HG03135 (cell line): ENCODE data around the gene CDH12.
"Not testable (repeated sequence)": the region's sequence is repeated elsewhere in the genome, so short reads cannot be mapped to it uniquely, and the experiment has no call there.

Experiments
- ATAC-seq: cut with Tn5 transposase; IDR thresholded peaks from one replicate; pipeline ENCODE4 v1.9.1; 2021; ENCODE audit warnings: mild to moderate bottlenecking, moderate library complexity; ENCODE audit not compliant: unreplicated experiment

The CDH12 gene

DNA sequence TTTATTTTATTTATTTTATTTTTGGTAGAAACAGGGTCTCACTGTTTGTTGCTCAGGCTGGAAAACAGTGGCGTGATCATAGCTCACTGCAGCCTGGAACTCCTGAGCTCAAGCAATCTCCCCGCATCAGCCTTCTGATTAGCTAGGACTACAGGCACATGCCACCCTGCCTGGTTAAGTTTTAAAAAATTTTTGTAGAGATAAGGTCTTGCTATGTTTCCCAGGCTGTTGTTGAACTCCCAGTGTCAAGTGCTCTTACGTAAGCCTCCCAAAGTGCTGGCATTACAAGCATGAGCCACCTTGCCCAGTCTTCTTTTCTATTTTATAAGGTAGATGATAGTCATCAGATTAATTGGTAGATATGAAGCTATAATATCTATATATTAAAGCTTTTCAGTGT, 382.7 kb downstream of the CDH12 start:
- ATAC-seq: no peak

DNA sequence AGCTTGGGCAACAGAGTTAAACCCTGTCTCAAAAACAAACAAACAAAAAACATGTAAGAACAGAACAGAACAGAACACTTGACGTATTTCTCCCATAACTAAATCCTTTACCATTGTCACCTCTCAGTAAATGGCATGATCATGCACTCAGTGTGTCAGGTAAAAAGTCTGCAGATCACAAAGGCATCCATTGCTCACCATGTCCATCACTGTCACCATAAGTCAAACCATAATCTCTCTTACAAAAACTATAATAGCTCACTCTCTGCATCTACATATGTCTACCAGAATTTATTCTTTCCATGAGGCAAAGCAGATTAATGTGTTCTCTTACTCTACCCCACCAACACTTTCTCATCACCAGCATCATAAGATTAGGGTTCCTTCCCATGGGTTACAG, 387.5 kb downstream of the CDH12 start:
- no peak for ATAC-seq

DNA sequence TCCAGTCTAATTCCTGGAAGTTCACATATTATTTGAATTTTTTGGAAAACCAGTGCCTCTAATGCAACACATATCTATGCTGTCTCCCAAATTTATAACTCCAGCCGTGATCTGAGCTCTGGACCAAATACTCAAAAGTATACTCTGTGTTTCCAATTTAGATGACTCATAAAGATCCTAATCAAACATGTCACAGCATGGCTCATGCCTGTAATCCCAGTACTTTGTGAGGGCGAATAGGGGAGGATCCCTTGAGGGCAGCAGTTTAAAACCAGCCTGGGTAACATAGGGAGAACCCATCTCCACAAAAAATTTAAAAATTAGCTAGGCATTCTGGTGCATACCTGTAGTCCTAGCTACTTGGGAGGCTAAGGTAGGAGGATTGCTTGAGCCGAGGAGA, 388.0 kb downstream of the CDH12 start:
- ATAC-seq: no peak

DNA sequence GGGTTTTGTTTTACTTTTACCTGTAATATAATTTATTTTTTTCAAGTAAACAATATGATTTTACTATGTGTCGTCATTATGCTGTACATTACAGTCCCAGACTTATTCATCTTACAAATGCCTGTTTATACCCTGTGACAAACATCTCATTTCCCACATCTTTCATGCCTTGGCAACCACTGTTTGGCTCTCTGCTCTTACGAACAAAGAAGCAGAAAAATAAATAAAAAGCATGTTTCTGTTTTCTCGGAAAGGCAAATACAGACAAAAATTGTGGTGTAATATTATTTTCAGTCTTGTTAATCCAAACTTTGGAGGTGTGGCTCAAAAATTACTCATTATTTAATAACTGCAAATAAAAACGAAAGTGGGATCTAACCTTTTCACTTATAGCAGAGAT, 393.0 kb downstream of the CDH12 start:
- no peak for ATAC-seq

DNA sequence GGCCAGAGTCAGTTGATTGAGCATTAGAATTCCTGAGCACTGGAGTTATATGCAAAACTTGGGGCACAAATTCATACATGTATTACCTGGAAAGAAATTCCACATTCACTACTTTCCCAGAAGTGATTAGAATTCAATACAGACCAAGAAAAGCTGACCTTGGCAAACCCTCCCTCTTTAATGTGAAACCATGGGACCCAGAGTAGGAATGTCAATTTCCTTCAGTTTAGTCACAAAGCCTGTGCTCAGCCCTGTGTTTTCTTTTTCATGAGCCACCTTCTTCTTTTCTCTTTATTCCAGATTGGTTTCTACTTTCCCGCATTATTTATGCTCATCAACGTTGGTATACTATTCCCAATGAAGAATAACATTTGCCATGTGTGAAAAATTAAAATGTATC, 420.2 kb downstream of the CDH12 start:
- ATAC-seq: no peak

DNA sequence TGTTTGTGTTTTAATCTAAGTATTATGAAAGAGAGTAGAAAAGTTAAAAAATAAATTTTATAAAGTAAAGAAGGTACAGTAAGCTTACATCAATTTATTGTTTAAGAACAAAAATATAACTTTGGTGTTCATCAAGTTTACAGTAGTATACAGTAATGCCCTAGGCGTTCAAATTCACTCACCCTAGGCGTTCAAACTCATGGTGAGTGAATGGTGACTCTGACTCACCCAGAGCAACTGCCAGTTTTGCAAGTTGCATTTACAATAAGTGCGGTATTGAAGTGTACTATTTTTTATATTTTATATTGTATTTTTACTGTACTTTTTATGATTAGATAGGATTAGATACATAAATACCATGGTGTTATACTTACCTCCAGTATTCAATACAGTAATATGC, 421.3 kb downstream of the CDH12 start:
- no peak for ATAC-seq

DNA sequence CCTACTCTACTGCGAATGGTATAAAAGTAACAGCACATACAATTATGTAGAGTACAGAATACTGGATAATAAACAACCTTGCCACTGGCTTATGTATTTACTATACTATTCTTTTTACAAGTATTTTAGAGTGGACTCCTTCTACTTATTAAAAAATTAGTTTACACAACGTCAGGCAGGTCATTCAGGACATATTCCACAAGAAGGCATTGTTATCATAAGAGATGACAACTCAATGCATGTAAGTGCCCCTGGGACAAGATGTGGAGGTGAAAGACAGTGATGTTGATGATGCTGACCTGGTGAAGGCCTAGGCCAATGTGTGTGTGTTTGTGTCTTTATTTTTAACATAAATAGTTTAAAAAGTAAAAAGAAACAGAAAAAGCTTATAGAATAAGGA, 421.7 kb downstream of the CDH12 start:
- ATAC-seq: no peak

DNA sequence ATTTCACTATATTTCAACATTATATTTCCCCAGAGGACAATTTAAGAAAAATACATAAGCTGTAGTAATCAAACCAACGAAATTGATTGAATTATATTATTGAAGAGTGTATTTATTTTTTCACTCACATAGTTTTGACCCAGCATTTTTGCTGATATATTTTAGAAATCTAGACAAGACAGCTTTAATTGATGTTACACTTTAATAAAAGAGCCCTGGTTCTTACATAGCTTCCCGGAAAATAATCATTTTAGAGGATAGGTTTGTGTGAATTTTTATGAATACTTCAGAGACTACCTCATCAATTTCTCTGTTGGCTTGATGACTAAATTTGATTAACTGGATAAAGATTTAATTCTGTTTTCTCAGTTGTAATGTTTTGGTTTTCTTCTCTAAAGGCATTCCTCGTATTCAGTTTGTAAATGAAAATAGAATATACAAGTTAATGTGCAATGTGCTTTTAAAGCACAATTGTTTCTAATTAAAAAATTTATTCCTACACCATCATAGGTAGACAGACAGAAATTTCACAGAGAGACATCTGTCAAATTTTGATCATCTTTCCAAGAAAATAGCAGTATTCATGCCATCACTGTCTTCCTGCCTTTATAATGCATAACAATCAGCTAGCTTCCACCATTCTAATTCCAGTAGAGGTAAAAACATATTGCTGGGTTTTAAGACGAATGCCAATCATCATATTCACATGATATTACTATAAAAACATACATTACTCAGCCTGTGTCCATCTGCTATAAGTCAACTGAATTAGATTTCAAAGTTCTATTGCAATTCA, 441.4 kb downstream of the CDH12 start:
- no peak for ATAC-seq

DNA sequence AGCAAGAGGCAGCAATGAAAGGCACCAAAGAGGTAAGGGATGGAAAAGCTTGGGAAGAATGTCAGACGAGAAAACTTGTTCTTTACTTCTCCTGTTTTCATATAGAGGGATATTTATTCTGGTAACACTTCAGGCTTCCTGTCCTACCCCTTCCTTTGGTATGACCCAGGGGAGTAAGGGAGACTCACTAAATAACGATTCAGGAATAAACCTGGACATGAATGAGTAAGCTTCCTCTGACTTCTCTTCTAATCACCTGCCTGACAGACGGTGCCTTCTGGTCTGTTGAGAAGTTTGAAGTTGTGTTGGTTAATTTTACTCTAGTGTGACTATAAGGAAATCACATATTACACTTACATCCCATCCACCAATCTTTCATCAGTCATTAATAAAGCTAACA, 461.2 kb downstream of the CDH12 start:
- no peak for ATAC-seq

DNA sequence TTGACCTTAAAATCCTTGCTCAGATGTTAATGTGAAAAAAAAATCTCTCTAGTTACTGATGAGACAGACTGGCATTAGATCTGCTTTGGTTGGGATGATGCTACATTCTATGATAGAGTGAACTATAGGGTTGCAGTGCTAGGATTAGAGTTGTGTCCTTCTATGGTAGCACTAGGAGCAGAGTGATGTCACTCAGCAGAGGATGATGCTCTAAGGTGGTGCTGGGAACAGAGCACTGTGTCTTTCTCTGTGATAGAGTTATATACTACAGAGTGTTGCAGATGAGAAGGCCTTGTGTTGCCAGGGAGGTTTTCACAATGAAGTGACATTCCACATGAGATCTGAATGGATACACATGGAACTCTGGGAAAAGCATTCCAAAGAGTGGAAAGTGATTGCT, 462.3 kb downstream of the CDH12 start:
- ATAC-seq: no peak

DNA sequence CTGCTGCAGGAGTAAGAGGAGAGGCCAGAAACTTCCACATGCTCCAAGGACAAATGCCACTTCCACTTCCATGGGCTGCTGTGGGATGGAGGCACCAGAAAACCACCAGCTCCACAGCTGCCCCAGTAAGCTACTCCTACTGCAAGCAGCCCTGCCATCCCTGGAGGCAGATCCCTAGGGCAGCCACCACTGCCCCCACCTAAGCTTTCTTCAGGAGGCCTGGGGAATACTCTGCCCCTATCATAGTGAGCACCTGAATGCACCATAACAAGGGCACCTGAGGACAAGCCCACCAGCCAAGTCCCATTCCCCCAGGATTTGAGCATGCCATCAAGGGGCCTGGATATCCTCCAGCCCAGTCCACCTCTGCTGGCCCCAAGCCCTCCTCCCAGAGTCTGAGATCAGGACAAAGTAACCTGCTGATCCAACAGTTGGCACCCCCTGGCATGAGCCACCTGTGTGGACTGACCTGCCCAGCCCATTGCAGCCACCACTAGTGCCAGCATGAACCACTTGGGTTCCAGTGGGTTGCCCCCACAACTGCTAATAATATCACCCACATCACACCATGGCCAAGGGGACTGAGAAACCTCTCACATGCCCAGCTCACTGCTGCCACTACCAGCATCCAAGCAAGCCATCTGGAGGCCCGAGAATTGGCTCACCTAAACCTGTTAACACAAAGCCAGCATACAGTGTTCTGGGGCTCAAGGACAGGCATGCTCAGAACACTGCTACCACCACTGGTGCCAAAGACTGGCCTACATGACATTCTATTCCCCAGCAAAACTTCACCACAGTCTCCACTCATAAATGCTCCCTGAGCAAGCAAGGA, 480.1 kb downstream of the CDH12 start:
- ATAC-seq: no peak

DNA sequence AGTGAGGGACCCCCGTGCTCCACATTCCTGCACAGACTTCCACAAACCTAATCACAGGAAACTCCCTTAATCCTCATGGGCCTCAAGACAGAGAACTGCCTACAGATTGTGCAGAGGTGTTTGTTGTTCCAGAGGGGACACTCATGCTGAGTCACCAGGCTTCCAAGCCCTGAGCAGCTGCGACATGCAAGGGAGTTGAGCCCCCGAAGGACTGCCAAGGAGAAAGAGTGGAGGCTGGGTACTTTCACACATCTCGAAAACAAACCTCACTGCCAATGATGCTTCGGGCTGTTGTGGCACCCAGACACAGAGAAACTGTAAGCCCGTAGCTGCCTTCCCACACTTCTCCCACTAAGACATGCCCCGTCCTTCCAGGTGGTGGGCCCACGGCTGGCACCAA, 480.8 kb downstream of the CDH12 start:
- no peak for ATAC-seq

DNA sequence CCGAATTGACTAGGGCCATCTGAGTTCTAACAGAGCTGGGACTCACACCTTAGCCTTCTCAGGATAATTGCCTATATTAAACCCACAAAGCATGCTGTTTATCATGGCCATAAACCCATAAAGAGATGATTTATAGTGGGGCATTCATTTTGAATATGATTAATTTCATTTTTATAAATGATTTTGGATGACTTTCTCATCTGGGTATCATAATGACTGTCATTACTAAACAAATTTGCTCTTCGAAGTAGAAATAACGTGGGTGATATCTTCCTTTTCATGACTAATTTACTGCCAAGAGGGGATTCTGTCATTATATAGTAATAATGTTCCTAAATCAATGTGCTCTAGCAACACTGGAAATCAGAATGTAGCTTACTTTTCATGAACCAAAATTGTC, 498.2 kb downstream of the CDH12 start:
- ATAC-seq: no peak

DNA sequence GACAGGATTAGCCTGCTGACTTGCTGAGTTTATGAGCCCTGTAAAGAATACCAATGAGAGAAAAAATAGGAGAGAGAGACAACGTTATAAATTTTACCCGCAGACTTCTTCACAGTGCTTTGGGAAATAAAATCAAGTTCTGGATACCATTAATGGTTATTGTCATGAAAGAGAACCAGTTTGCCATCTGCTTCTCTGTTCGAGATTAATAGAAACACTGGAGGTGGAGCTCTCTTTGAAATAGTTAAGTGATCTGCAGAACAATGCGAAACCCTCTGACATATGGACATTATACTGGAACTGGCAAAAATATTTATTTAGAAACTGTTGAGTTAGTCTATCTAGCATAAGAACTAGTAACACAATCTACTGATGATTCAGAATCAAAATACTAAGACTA, 500.7 kb downstream of the CDH12 start:
- no peak for ATAC-seq

DNA sequence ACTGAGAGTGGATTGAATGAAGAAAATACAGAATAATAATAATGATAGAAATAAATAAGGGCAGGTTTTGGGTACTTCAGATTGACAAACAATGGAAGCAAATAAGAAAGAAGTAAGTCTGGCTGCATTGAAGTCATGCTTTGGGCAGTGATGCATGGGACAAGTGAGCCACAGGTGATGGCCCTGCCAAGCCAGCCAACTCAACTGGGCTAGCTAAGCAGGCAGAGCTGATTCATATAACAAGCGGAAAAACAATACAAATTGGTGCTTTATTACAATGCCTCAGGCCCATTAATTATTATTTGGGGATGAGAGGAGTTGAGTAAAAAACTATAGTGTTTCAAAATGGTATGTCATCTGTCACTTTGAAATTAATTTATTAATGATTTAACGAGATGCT, 502.0 kb downstream of the CDH12 start:
- ATAC-seq: no peak

DNA sequence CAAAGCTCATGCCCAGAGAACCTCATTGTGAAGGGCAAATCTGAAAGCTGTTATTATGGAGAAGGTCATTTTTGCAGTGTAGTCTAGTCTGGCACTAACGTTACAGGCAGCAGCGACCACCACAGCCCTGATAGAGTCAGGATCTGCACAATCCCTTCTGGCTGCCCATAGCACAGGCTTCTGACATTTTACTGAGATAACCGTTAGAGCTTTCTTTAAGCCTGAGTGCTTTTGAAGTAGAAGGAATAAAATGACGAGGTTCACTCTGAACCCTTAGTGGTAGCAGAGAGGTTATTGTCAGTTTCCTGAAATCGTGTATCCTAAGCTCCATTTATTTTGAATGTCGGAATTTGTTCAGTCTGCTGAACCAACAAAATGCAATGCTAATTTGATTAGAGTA, 505.1 kb downstream of the CDH12 start:
- no peak for ATAC-seq

DNA sequence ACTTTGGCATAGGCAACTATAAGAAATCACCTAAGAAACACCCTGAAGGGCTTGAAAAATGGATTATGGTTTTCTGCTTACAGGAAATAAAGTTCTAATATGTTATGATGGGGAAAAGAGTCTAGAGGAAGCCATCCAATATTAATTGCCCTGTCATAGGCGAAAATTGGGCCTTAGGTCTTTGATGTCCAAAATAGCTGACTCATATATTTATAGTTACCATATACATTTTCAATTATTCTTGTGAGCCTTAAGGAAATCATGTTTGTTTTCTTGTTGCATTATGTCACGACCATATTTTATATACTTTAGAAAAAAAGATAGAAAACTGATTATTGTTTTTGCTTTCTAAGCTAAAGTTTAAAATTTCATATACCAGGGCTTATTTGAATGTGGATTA, 509.1 kb downstream of the CDH12 start:
- ATAC-seq: no peak

DNA sequence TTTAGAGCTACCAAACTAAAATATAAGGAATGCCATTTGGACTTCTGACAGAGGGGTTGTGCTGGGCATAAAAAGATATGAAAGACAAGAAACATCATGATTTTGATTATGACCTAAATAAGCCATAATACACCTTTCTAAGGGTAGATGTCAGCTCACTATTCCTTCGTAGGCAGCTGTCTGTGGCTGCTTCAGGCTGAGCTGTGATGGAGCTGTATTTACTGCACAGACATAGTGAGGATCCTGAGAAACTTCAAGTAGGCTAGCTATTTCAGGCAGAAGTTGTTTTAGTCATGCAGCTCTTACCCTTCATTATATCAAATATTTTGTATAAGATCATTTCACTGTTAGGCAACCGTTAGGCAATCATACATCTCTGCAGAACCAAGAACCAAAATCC, 511.7 kb downstream of the CDH12 start:
- no peak for ATAC-seq

DNA sequence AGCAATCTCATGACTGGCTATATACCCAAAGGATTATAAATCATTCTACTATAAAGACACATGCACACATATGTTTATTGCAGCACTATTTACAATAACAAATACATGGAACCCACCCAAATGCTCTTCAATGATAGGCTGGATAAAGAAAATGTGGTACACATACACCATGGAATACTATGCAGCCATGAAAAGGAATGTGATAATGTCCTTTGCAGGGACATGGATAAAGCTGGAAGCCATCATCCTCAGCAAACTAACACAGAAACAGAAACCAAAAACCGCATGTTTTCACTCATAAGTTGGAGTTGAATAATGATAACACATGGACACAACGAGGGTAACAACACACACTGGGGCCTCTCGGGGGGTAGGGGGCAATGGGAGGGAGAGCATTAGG, 520.2 kb downstream of the CDH12 start:
- ATAC-seq: not testable (repeated sequence)

DNA sequence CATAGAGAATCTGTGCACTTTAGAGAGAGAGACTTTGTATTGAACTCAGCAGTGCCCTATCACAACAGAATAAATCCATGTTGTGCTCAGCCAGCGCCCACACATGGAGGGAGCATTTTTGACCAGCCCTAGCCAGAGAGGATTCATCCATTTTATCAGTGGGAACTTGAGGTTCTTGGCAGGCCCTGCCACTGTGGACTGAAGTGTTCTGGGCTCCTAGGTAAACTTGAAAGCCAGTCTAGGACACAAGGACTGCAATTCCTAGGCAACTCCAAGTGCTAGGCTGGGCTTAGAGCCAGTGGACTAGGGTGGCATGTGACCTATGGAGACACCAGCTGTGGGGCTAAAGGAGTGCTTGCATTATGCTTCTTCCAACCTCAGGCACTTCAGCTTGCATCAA, 523.5 kb downstream of the CDH12 start:
- ATAC-seq: no peak

DNA sequence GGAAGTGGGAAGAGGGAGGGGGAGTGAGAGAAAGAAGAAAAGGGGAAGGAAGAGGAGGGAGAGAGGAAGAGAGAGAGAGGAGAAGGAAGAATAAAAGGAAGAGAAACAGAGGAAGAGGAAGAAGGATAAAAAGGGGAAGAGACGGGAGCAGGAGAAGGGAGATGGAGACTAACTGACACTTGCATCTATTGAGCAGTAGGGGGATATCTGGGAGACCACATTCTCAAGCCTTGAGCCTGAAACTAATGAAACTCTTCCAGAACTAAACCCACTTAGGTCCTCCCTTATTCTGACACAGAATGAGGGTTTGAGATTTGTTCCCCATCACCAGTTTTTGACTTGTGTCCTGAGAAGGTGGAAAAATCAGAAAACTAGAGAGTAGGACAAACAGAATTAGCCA, 533.3 kb downstream of the CDH12 start:
- no peak for ATAC-seq

DNA sequence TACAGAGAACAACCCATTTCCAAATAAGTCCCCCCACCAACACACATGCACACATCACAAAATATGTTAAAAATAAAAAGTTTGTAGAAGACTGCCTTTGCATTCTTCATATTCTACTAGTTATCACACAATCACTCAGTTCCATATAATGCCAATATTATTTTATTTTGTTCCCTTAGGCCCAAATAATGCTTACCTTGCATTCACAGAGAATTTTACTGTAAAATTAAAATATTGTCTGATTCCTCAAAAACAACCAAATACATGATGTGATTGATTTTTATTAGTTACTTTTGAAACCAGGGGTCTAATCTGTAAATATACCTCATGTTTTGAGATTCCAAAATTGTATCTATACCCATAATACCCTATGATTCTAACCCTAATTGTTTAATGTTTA, 536.9 kb downstream of the CDH12 start:
- ATAC-seq: no peak
